ENCODE results near the gene CEP350. TPM values are rescaled to one million over a fixed set of nuclear protein-coding genes. Genes with fewer than 3 reads are reported as not detected.

CEP350 gene
- total RNA-seq, 1 experiment from 2014 or later: 17.1 TPM

- POLR2A ChIA-PET (ENCODE audit: unreplicated experiment): no interaction called here
These were observed 190.2 kb downstream of the CEP350 start for GRCh38 chr1:180144659-180145357.

GRCh38 chr1:180145446-180145845, 190.8 kb downstream of the CEP350 start:
- Histone ChIP-seq H3F3A (ENCODE audit: low read length, unreplicated experiment) (no peaks in the 10 kb centered on the region), H3K4me2 (ENCODE audit: low read length) (no peak overlapping the region), H3K4me3 (ENCODE audit: low read length) (no peak overlapping the region), H3K9me2 (replicated peaks; ENCODE audit: low read length) (no peaks in the 10 kb centered on the region), H3K79me2 (ENCODE audit: low read length) (no peaks in the 10 kb centered on the region), H3K27ac (ENCODE audit: low read length) (no peak overlapping the region), H3K36me3 (ENCODE audit: low read depth, low read length) (no peaks in the 10 kb centered on the region), H3K9ac (ENCODE audit: low read length) (no peak overlapping the region), H2AFZ (ENCODE audit: low read length) (peak overlapping the region; percentile 51; the same call in 1 of the 2 replicates), H4K20me1 (ENCODE audit: low read length) (no peaks in the 10 kb centered on the region), H3K9me3 (ENCODE audit: low read length) (no peaks in the 10 kb centered on the region), H3K4me1 (ENCODE audit: insufficient read depth, low read length) (peaks cover 4% of the 10 kb centered on the region), H3K27me3 (ENCODE audit: low read length) (no peaks in the 10 kb centered on the region)
- DNase-seq: no peak
- intact Hi-C loops (cut with micrococcal nuclease): no loop called here
- CTCF ChIA-PET: no interaction called here
- TF ChIP-seq CTCF (conservative IDR thresholded peaks at IDR 0.05; ENCODE audit: low read depth, low read length) (no peak), EZH2 (IDR thresholded peaks at IDR 0.05; ENCODE audit: low read length, unreplicated experiment) (no peak), EZH2phosphoT487 (IDR thresholded peaks at IDR 0.05; ENCODE audit: borderline replicate concordance, low read length) (no peak)
- ATAC-seq: no peak
- BruUV-seq (replicated peaks): no TSS peak
- POLR2A ChIA-PET (ENCODE audit: unreplicated experiment): no interaction called here

More at GRCh38 chr1:180144659-180145357, 190.2 kb downstream of the CEP350 start:
- ATAC-seq (no peak), DNase-seq (no peak)
- peak overlapping the region; percentile 51; the same call in 1 of the 2 replicates for H2AFZ ChIP-seq (ENCODE audit: low read length)
- CTCF ChIA-PET: no interaction called here
- H3K9me2 ChIP-seq (replicated peaks; ENCODE audit: low read length): no peaks in the 10 kb centered on the region
- BruUV-seq (replicated peaks): no TSS peak
- H3K79me2 ChIP-seq (ENCODE audit: low read length): no peaks in the 10 kb centered on the region
- no peak overlapping the region for H3K4me3 ChIP-seq (ENCODE audit: low read length)
- intact Hi-C loops (cut with micrococcal nuclease): no loop called here
- no peak overlapping the region for H3K9ac ChIP-seq (ENCODE audit: low read length)
- H3K27ac ChIP-seq (ENCODE audit: low read length): no peak overlapping the region
- H3K36me3 ChIP-seq (ENCODE audit: low read depth, low read length): no peaks in the 10 kb centered on the region
- H3K27me3 ChIP-seq (ENCODE audit: low read length): no peaks in the 10 kb centered on the region
- H3K9me3 ChIP-seq (ENCODE audit: low read length): no peaks in the 10 kb centered on the region
- no peak overlapping the region for H3K4me2 ChIP-seq (ENCODE audit: low read length)
- H3F3A ChIP-seq (ENCODE audit: low read length, unreplicated experiment): no peaks in the 10 kb centered on the region
- H4K20me1 ChIP-seq (ENCODE audit: low read length): no peaks in the 10 kb centered on the region
- H3K4me1 ChIP-seq (ENCODE audit: insufficient read depth, low read length): no peaks in the 10 kb centered on the region
- TF ChIP-seq EZH2phosphoT487 (IDR thresholded peaks at IDR 0.05; ENCODE audit: borderline replicate concordance, low read length) (no peak), EZH2 (IDR thresholded peaks at IDR 0.05; ENCODE audit: low read length, unreplicated experiment) (no peak), CTCF (conservative IDR thresholded peaks at IDR 0.05; ENCODE audit: low read depth, low read length) (no peak)

- peaks cover 19% of the 10 kb centered on the region for H3K79me2 ChIP-seq (ENCODE audit: low read length)
- H3F3A ChIP-seq (ENCODE audit: low read length, unreplicated experiment): no peaks in the 10 kb centered on the region
- H3K9me2 ChIP-seq (replicated peaks; ENCODE audit: low read length): no peaks in the 10 kb centered on the region
- DNase-seq: peak; percentile 35
- ChIA-PET POLR2A (ENCODE audit: unreplicated experiment) (no interaction called here), CTCF (no interaction called here)
- no peak overlapping the region for H3K4me3 ChIP-seq (ENCODE audit: low read length)
- H3K27ac ChIP-seq (ENCODE audit: low read length): peak overlapping the region; percentile 87
- TF ChIP-seq EZH2 (IDR thresholded peaks at IDR 0.05; ENCODE audit: low read length, unreplicated experiment): no peak
- H4K20me1 ChIP-seq (ENCODE audit: low read length): peaks cover 8% of the 10 kb centered on the region; the same call in 1 of the 2 replicates
- H3K9me3 ChIP-seq (ENCODE audit: low read length): no peaks in the 10 kb centered on the region
- no peaks in the 10 kb centered on the region for H3K27me3 ChIP-seq (ENCODE audit: low read length)
- H3K36me3 ChIP-seq (ENCODE audit: low read depth, low read length): no peaks in the 10 kb centered on the region
- BruUV-seq (replicated peaks): no TSS peak
- H3K4me2 ChIP-seq (ENCODE audit: low read length): peak overlapping the region; percentile 54
- peaks cover 31% of the 10 kb centered on the region for H3K4me1 ChIP-seq (ENCODE audit: insufficient read depth, low read length)
- no peak overlapping the region for H2AFZ ChIP-seq (ENCODE audit: low read length)
- ATAC-seq: no peak
- intact Hi-C loops (cut with micrococcal nuclease): loop anchor here (1.0 kb wide), 2 partner anchors 28 to 53 kb away; no protein-coding TSS in a partner anchor
- no peak overlapping the region for H3K9ac ChIP-seq (ENCODE audit: low read length)
These were observed 196.4 kb downstream of the CEP350 start for GRCh38 chr1:180150982-180151381.

All from PC-3 (cell line).